NCI-H1048 (cell line): ENCODE results near the gene ENTPD6.
"Not testable (repeated sequence)": the region's sequence is repeated elsewhere in the genome, so short reads cannot be mapped to it uniquely, and the experiment has no call there.

Experiments used
- DNase-seq: peaks from one replicate; lab custom pipeline; 2025; lab: John Stamatoyannopoulos, UW

ENTPD6 gene

GRCh38 chr20:25223765-25224720 is 28.5 kb downstream of the ENTPD6 start:
- DNase-seq, result no peak

- no peak for DNase-seq
Measured at GRCh38 chr20:25224941-25225340, 29.4 kb downstream of the ENTPD6 start.

- DNase-seq, result no peak
Measured at GRCh38 chr20:25225642-25226432, 30.3 kb downstream of the ENTPD6 start.

GRCh38 chr20:25226433-25227316 is 31.2 kb downstream of the ENTPD6 start:
- no peak for DNase-seq

- DNase-seq, result no peak
Measured at GRCh38 chr20:25227317-25227831, 31.9 kb downstream of the ENTPD6 start.

GRCh38 chr20:25229486-25230165 is 34.1 kb downstream of the ENTPD6 start:
- DNase-seq, result no peak

GRCh38 chr20:25230166-25230831 is 34.8 kb downstream of the ENTPD6 start:
- DNase-seq, result no peak

GRCh38 chr20:25233016-25233772 is 37.7 kb downstream of the ENTPD6 start:
- DNase-seq, result no peak

- DNase-seq, result not testable (repeated sequence)
Measured at GRCh38 chr20:25234009-25234849, 38.7 kb downstream of the ENTPD6 start.

GRCh38 chr20:25236450-25237304 is 41.2 kb downstream of the ENTPD6 start:
- DNase-seq, result no peak

- no peak for DNase-seq
Measured at GRCh38 chr20:25237610-25238318, 42.3 kb downstream of the ENTPD6 start.

- no peak for DNase-seq
Measured at GRCh38 chr20:25238319-25239037, 43.0 kb downstream of the ENTPD6 start.

GRCh38 chr20:25239387-25240370 is 44.2 kb downstream of the ENTPD6 start:
- no peak for DNase-seq

- not testable (repeated sequence) for DNase-seq
Measured at GRCh38 chr20:25240851-25241658, 45.5 kb downstream of the ENTPD6 start.

GRCh38 chr20:25241659-25241955 is 46.1 kb downstream of the ENTPD6 start:
- not testable (repeated sequence) for DNase-seq
